Liver (tissue), 3 donors: Measurements from ENCODE around the gene KSR2.

Experiments used
- CTCF ChIP-seq: fragments of 150-350 bp; IDR thresholded peaks from 2 replicates; pipeline ENCODE4 v1.5.1; 2017; ENCODE audit warnings: improper control_type of control experiment, low read depth, low read length; ENCODE audit not compliant: missing input control
- EGR1 ChIP-seq, 2 donors: IDR thresholded peaks; 2 replicates each; pipeline ENCODE4 v1.6.1; 2016 to 2018; ENCODE audit warnings: antibody characterized with exemption in 2 of 2, low read depth in 2 of 2
- FOXA1 ChIP-seq: IDR thresholded peaks from 2 replicates; pipeline ENCODE4 v1.6.1; 2016; ENCODE audit warnings: antibody characterized with exemption
- GABPA ChIP-seq, 2 donors: IDR thresholded peaks in 1 of 2; conservative IDR thresholded peaks in 1 of 2; 2 replicates each; pipeline ENCODE4 v1.6.1; 2016; ENCODE audit warnings: antibody characterized with exemption in 2 of 2, mild to moderate bottlenecking in 1 of 2, moderate library complexity in 1 of 2
- YY1 ChIP-seq: IDR thresholded peaks from 2 replicates; pipeline ENCODE4 v1.6.1; 2016; ENCODE audit warnings: antibody characterized with exemption, mild to moderate bottlenecking
- donor health status: healthy.
- donor health status: healthy.

- TF ChIP-seq CTCF (no peak), YY1 (no peak), GABPA (IDR thresholded peaks at IDR 0.05 in 1 of 2, conservative IDR thresholded peaks at IDR 0.05 in 1 of 2) (no peak), EGR1 (IDR thresholded peaks at IDR 0.05; ENCODE audit: low read depth in 2 of 2) (no peak), FOXA1 (no peak)
Observed at GRCh38 chr12:117622087-117622486, 346.7 kb downstream of the KSR2 start.
